H1 (cell line): Measurements from ENCODE around the gene FAM193B. TPM values are rescaled to one million over a fixed set of nuclear protein-coding genes. Genes with fewer than 3 reads are reported as not detected.
A peak's percentile ranks its signal among the peaks of the same experiment; 100 is the strongest.

Source experiments
- ASH2L ChIP-seq: fragments of 200-600, 300-600 bp; sonication (generic); IDR thresholded peaks from one replicate; pipeline ENCODE4 v1.7.1; 2017; ENCODE audit warnings: low read length
- ATF2 ChIP-seq: IDR thresholded peaks from 2 replicates; pipeline ENCODE4 v1.6.1; 2012; ENCODE audit warnings: low read length, inconsistent platforms
- BACH1 ChIP-seq: IDR thresholded peaks from 2 replicates; pipeline ENCODE4 v1.6.1; 2012; ENCODE audit warnings: low read length, improper control_type of control experiment
- CBX8 ChIP-seq: fragments of 300-800, 300-1000 bp; sonication (generic); IDR thresholded peaks from 2 replicates; pipeline ENCODE4 v1.7.1; 2016; ENCODE audit warnings: low read depth, low read length, borderline replicate concordance
- CHD1 ChIP-seq: IDR thresholded peaks from 2 replicates; pipeline ENCODE4 v1.6.1; 2012; ENCODE audit warnings: low read depth, low read length, improper control_type of control experiment
- CTBP2 ChIP-seq: IDR thresholded peaks from 2 replicates; pipeline ENCODE4 v1.7.0; 2011; ENCODE audit warnings: borderline replicate concordance, mild to moderate bottlenecking, moderate library complexity, mixed read lengths, low read length; ENCODE audit not compliant: insufficient read depth, insufficient read length
- GABPA ChIP-seq: IDR thresholded peaks from 2 replicates; pipeline ENCODE4 v1.6.1; 2011; ENCODE audit warnings: mild to moderate bottlenecking, low read length, moderate library complexity, borderline replicate concordance; ENCODE audit not compliant: insufficient read depth
- HDAC2 ChIP-seq, 2 experiments: fragments of 300-600 bp in 1 of 2; sonication (generic) in 1 of 2; IDR thresholded peaks; 2 replicates each; pipeline ENCODE4 v1.6.1; 2011 to 2012; ENCODE audit warnings: low read depth in 2 of 2, low read length in 2 of 2, mild to moderate bottlenecking in 2 of 2, moderate library complexity in 2 of 2, borderline replicate concordance in 1 of 2, inconsistent platforms in 1 of 2
- KDM4A ChIP-seq: IDR thresholded peaks from one replicate; pipeline ENCODE4 v1.7.1; 2012; ENCODE audit warnings: low read depth, mild to moderate bottlenecking, moderate library complexity, low read length, inconsistent platforms; ENCODE audit not compliant: severe bottlenecking
- KDM5A ChIP-seq: fragments of 200-600 bp; IDR thresholded peaks from 2 replicates; pipeline ENCODE4 v1.7.1; 2012; ENCODE audit warnings: mild to moderate bottlenecking, low read length, inconsistent platforms, mixed read lengths
- NRF1 ChIP-seq: IDR thresholded peaks from 2 replicates; pipeline ENCODE4 v1.6.1; 2011; ENCODE audit warnings: mild to moderate bottlenecking, low read depth, low read length, improper control_type of control experiment
- POLR2A ChIP-seq, 2 experiments: IDR thresholded peaks; 1 replicate in 1 of 2; 2 replicates in 1 of 2; pipeline ENCODE4 v1.6.1; 2011; ENCODE audit warnings: low read depth in 2 of 2, low read length in 2 of 2, mild to moderate bottlenecking in 2 of 2; ENCODE audit errors: control extremely low read depth in 1 of 2
- POLR2AphosphoS5 ChIP-seq: IDR thresholded peaks from 2 replicates; pipeline ENCODE4 v1.6.1; 2011; ENCODE audit warnings: low read depth, low read length
- POU5F1 ChIP-seq: IDR thresholded peaks from 2 replicates; pipeline ENCODE4 v1.6.1; 2011; ENCODE audit warnings: low read depth, mild to moderate bottlenecking, low read length, moderate library complexity
- RAD21 ChIP-seq, 2 experiments: IDR thresholded peaks in 1 of 2; conservative IDR thresholded peaks in 1 of 2; 2 replicates each; pipeline ENCODE4 v1.6.1; 2011; ENCODE audit warnings: low read depth in 2 of 2, low read length in 2 of 2, improper control_type of control experiment in 1 of 2, inconsistent platforms in 1 of 2, mild to moderate bottlenecking in 1 of 2, moderate library complexity in 1 of 2
- RBBP5 ChIP-seq: IDR thresholded peaks from 2 replicates; pipeline ENCODE4 v1.7.1; 2012; ENCODE audit warnings: low read depth, mild to moderate bottlenecking, inconsistent platforms, low read length, moderate library complexity, borderline replicate concordance
- SAP30 ChIP-seq: fragments of 300-600 bp; sonication (generic); IDR thresholded peaks from 2 replicates; pipeline ENCODE4 v1.7.1; 2012; ENCODE audit warnings: low read length, moderate library complexity, mild to moderate bottlenecking, inconsistent platforms; ENCODE audit not compliant: insufficient read depth, insufficient replicate concordance
- SIX5 ChIP-seq: IDR thresholded peaks from 2 replicates; pipeline ENCODE4 v1.6.1; 2011; ENCODE audit warnings: mild to moderate bottlenecking, low read depth, low read length
- SP1 ChIP-seq: IDR thresholded peaks from 2 replicates; pipeline ENCODE4 v1.6.1; 2011; ENCODE audit warnings: low read depth, low read length
- SP2 ChIP-seq: IDR thresholded peaks from 2 replicates; pipeline ENCODE4 v1.6.1; 2012; ENCODE audit warnings: mild to moderate bottlenecking, low read length, inconsistent platforms
- TAF7 ChIP-seq: optimal IDR thresholded peaks from 2 replicates; pipeline ENCODE3; 2011; ENCODE audit warnings: low read depth, mild to moderate bottlenecking, inconsistent platforms, low read length, moderate library complexity, borderline replicate concordance
- TCF12 ChIP-seq: IDR thresholded peaks from 2 replicates; pipeline ENCODE4 v1.6.1; 2011; ENCODE audit warnings: low read depth, mild to moderate bottlenecking, low read length
- YY1 ChIP-seq: IDR thresholded peaks from 2 replicates; pipeline ENCODE4 v1.6.1; 2011; ENCODE audit warnings: low read depth, mild to moderate bottlenecking, low read length
- polyA plus RNA-seq, 7 experiments: library from polyadenylated mRNA; depleted of rRNA in 3 of 7; stranded (reverse) in 5 of 7; unstranded in 2 of 7; fragments of >200 nt in 5 of 7; fragments of 200-250 nt in 2 of 7; gene quantifications; 1 replicate in 5 of 7; 2 replicates in 1 of 7; 4 replicates in 1 of 7; pipeline versions ENCODE4 v1.2.1 to v1.2.3, GENCODE V29; 2011 to 2013; ENCODE audit warnings: missing spikeins in 2 of 7, mixed read lengths in 2 of 7
- total RNA-seq: library from RNA; stranded (reverse); fragmentation: NEBNext Ultra II Directional; extraction: Animal tissue kit (Norgen Biotek cat#: 25700); gene quantifications from 2 replicates; pipeline ENCODE4 v1.2.1, GENCODE V29; 2021

The FAM193B gene
- total and polyA plus RNA-seq, 2 of the 8 experiments (the other 6 are each of a cell fraction or from before 2014, with no cell fraction given): 49.9 to 69.8 TPM

- TF ChIP-seq ATF2: no peak; the same call in 1 of the 2 replicates
- no peak for TF ChIP-seq SIX5
- TF ChIP-seq YY1: no peak
- no peak for TF ChIP-seq TCF12
- peak; percentile 58 for TF ChIP-seq POLR2AphosphoS5
- TF ChIP-seq RAD21 (IDR thresholded peaks at IDR 0.05 in 1 of 2, conservative IDR thresholded peaks at IDR 0.05 in 1 of 2; ENCODE audit: low read depth in 2 of 2, low read length in 2 of 2): no peak
- no peak for TF ChIP-seq KDM5A
- no peak for TF ChIP-seq GABPA
- peak; percentile 82 for TF ChIP-seq SP1
- no peak for TF ChIP-seq NRF1
- TF ChIP-seq SP2: no peak
- no peak for TF ChIP-seq SAP30
- TF ChIP-seq BACH1: no peak; the same call in 1 of the 2 replicates
- TF ChIP-seq CBX8: no peak
- TF ChIP-seq HDAC2 (IDR thresholded peaks at IDR 0.05; ENCODE audit: borderline replicate concordance in 1 of 2, low read depth in 2 of 2, low read length in 2 of 2): peak in 1 of 2 experiments; percentile 90; a peak in 2 of 4 replicates
- TF ChIP-seq CHD1: no peak
- TF ChIP-seq POLR2A (IDR thresholded peaks at IDR 0.05; ENCODE audit: control extremely low read depth in 1 of 2, low read depth in 2 of 2, low read length in 2 of 2): peak in 1 of 2 experiments; percentile 91; a peak in 1 of 3 replicates
- no peak for TF ChIP-seq POU5F1
- TF ChIP-seq TAF7: peak; percentile 73
- TF ChIP-seq RBBP5: no peak
- TF ChIP-seq KDM4A: no peak
- TF ChIP-seq ASH2L: peak; percentile 36
- TF ChIP-seq CTBP2: peak; percentile 29
Measured at GRCh38 chr5:177497292-177498012, 56.9 kb downstream of the FAM193B start, which contains the start of gene PDLIM7 (continued).
